ENCODE measurements around the gene AATK.

The AATK gene

GRCh38 chr17:81180836-81181810, 15.1 kb upstream of the AATK start:
- DNase-seq (ENCODE audit: low read depth, low spot score), result no peak

GRCh38 chr17:81179861-81180260, 13.8 kb upstream of the AATK start:
- no peak for DNase-seq (ENCODE audit: low read depth, low spot score)

GRCh38 chr17:81179220-81179619, 13.2 kb upstream of the AATK start:
- no peak for DNase-seq (ENCODE audit: low read depth, low spot score)

GRCh38 chr17:81178136-81179091, 12.4 kb upstream of the AATK start:
- no peak for DNase-seq (ENCODE audit: low read depth, low spot score)

- DNase-seq (ENCODE audit: low read depth, low spot score), result no peak
These were observed 10.6 kb upstream of the AATK start for GRCh38 chr17:81176666-81177065.

GRCh38 chr17:81173762-81174155, 7.7 kb upstream of the AATK start:
- no peak for DNase-seq (ENCODE audit: low read depth, low spot score)

- DNase-seq (ENCODE audit: low read depth, low spot score), result no peak
These were observed 7.2 kb upstream of the AATK start for GRCh38 chr17:81173052-81173761.

GRCh38 chr17:81171941-81172340, 5.9 kb upstream of the AATK start:
- no peak for DNase-seq (ENCODE audit: low read depth, low spot score)

- no peak for DNase-seq (ENCODE audit: low read depth, low spot score)
These were observed 4.9 kb upstream of the AATK start for GRCh38 chr17:81170727-81171494.

GRCh38 chr17:81169870-81170309, 3.9 kb upstream of the AATK start:
- DNase-seq (ENCODE audit: low read depth, low spot score), result no peak

- no peak for DNase-seq (ENCODE audit: low read depth, low spot score)
These were observed 1.6 kb upstream of the AATK start for GRCh38 chr17:81167638-81168037.

- DNase-seq (ENCODE audit: low read depth, low spot score), result no peak
These were observed 1.1 kb upstream of the AATK start for GRCh38 chr17:81167194-81167524.

- DNase-seq (ENCODE audit: low read depth, low spot score), result no peak
These were observed 582 bp downstream of the AATK start, which contains the start of gene PVALEF for GRCh38 chr17:81165246-81166032. TSS of gene PVALEF (plus strand) at chr17:81165507. CDS start at chr17:81181227, 15,720 bp downstream.

- no peak for DNase-seq (ENCODE audit: low read depth, low spot score)
These were observed 1.4 kb downstream of the AATK start for GRCh38 chr17:81164371-81165245.

GRCh38 chr17:81163703-81164370, 2.2 kb downstream of the AATK start:
- DNase-seq (ENCODE audit: low read depth, low spot score), result no peak

- no peak for DNase-seq (ENCODE audit: low read depth, low spot score)
These were observed 2.8 kb downstream of the AATK start for GRCh38 chr17:81163051-81163695.

- DNase-seq (ENCODE audit: low read depth, low spot score), result no peak
These were observed 3.5 kb downstream of the AATK start for GRCh38 chr17:81162491-81162890.

GRCh38 chr17:81161972-81162371, 4.0 kb downstream of the AATK start:
- DNase-seq (ENCODE audit: low read depth, low spot score), result no peak

Data from iPS DF 19.7 (cell line).